ENCODE measurements around the gene VWC2L.

The VWC2L gene

DNA sequence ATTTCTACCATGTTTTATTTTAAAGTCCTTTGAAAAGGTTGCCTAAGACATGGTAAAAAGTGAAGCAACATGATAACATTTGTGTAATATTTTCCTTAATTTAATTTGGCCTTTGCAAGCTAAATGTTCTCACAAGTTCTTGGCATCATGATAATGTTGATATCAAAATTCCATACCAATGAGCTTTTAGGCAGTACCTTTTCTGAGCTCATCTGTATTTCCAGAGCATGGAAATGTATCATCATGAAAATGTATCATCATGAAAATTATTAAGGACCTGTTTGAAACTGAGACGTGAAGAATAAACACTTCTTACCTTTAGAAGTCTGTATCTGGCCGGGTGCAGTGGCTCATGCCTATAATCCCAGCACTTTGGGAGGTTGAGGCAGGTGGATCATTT lies 73.8 kb downstream of the VWC2L start:
- no peak overlapping the region for H3K4me3 ChIP-seq (ENCODE audit: insufficient read depth in 1 of 2, low read depth in 1 of 2, low read length in 2 of 2)
- no peak overlapping the region for H2AFZ ChIP-seq (ENCODE audit: low read depth, low read length)
- H2BK12ac ChIP-seq (ENCODE audit: low read length in 2 of 2), result no peak overlapping the region
- H3K79me1 ChIP-seq (replicated peaks; ENCODE audit: low read length, poor library complexity, severe bottlenecking), result no peaks in the 10 kb centered on the region
- H2BK120ac ChIP-seq (ENCODE audit: low read depth, low read length), result no peak overlapping the region
- no peak for DNase-seq
- no peak overlapping the region for H4K91ac ChIP-seq (ENCODE audit: low read length)
- H3K9ac ChIP-seq (ENCODE audit: low read length), result no peak overlapping the region
- no peaks in the 10 kb centered on the region for H3K27me3 ChIP-seq (ENCODE audit: control insufficient read depth in 1 of 2, insufficient read depth in 1 of 2, low read length in 2 of 2)
- H3K9me3 ChIP-seq (ENCODE audit: control insufficient read depth, low read length), result no peaks in the 10 kb centered on the region
- no peak overlapping the region for H3K4me2 ChIP-seq (ENCODE audit: low read length, poor library complexity, severe bottlenecking)
- no peak overlapping the region for H3K18ac ChIP-seq (ENCODE audit: low read depth in 1 of 2, low read length in 2 of 2)
- no peaks in the 10 kb centered on the region for H3K4me1 ChIP-seq (ENCODE audit: control insufficient read depth, insufficient read depth, low read depth, low read length)
- no peak overlapping the region for H2AK5ac ChIP-seq (ENCODE audit: low read length, severe bottlenecking)
- no peaks in the 10 kb centered on the region for H3K36me3 ChIP-seq (ENCODE audit: control insufficient read depth in 1 of 2, insufficient read depth in 2 of 2, low read depth in 1 of 2, low read length in 2 of 2)
- WGBS, result 94% methylated on average over 2 of the region's 2 CpGs
- no peak overlapping the region for H3K27ac ChIP-seq (ENCODE audit: low read length, poor library complexity, severe bottlenecking)
- H3K14ac ChIP-seq (ENCODE audit: low read length in 2 of 2), result no peak overlapping the region
- no peak overlapping the region for H4K8ac ChIP-seq (ENCODE audit: low read length)
- no peak overlapping the region for H2BK5ac ChIP-seq (ENCODE audit: low read depth, low read length, poor library complexity, severe bottlenecking)
- no peak overlapping the region for H3K23ac ChIP-seq (ENCODE audit: low read length in 2 of 2)
- no peak overlapping the region for H3K4ac ChIP-seq (ENCODE audit: low read depth in 1 of 2, low read length in 2 of 2)
- no peak overlapping the region for H2BK15ac ChIP-seq (ENCODE audit: low read depth, poor library complexity, severe bottlenecking)

DNA sequence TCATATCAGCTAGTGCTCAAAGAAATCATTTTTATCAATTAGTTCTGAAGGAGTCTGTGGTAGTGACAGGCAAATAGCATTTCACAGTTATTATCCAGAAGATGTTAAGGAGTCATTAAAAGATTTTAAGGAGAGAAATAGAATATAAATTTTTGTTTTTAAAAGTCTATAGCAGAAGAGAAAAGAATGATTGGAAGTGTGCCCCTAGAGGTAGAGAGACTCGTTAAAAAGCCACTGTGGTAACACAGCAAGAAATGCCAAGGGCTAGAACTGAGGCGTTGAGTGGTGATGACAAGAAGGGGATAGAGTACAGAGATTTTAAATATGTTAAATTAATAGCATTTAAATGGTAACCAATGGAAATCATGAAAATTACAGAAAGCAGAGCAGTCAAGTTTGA lies 78.3 kb downstream of the VWC2L start:
- Histone ChIP-seq H2BK120ac (ENCODE audit: low read depth, low read length) (no peak overlapping the region), H2BK15ac (ENCODE audit: low read depth, poor library complexity, severe bottlenecking) (no peak overlapping the region), H2AK5ac (ENCODE audit: low read length, severe bottlenecking) (no peak overlapping the region), H3K14ac (ENCODE audit: low read length in 2 of 2) (no peak overlapping the region), H2BK12ac (ENCODE audit: low read length in 2 of 2) (no peak overlapping the region), H2AFZ (ENCODE audit: low read depth, low read length) (no peak overlapping the region), H2BK5ac (ENCODE audit: low read depth, low read length, poor library complexity, severe bottlenecking) (no peak overlapping the region), H3K36me3 (ENCODE audit: control insufficient read depth in 1 of 2, insufficient read depth in 2 of 2, low read depth in 1 of 2, low read length in 2 of 2) (no peaks in the 10 kb centered on the region), H3K4ac (ENCODE audit: low read depth in 1 of 2, low read length in 2 of 2) (no peak overlapping the region), H3K4me1 (ENCODE audit: control insufficient read depth, insufficient read depth, low read depth, low read length) (no peaks in the 10 kb centered on the region), H3K18ac (ENCODE audit: low read depth in 1 of 2, low read length in 2 of 2) (no peak overlapping the region), H3K27me3 (ENCODE audit: control insufficient read depth in 1 of 2, insufficient read depth in 1 of 2, low read length in 2 of 2) (no peaks in the 10 kb centered on the region), H3K27ac (ENCODE audit: low read length, poor library complexity, severe bottlenecking) (no peak overlapping the region), H4K8ac (ENCODE audit: low read length) (no peak overlapping the region), H3K79me1 (replicated peaks; ENCODE audit: low read length, poor library complexity, severe bottlenecking) (no peaks in the 10 kb centered on the region), H3K4me3 (ENCODE audit: insufficient read depth in 1 of 2, low read depth in 1 of 2, low read length in 2 of 2) (no peak overlapping the region), H3K23ac (ENCODE audit: low read length in 2 of 2) (no peak overlapping the region), H3K9me3 (ENCODE audit: control insufficient read depth, low read length) (peaks cover 6% of the 10 kb centered on the region), H4K91ac (ENCODE audit: low read length) (no peak overlapping the region), H3K4me2 (ENCODE audit: low read length, poor library complexity, severe bottlenecking) (no peak overlapping the region), H3K9ac (ENCODE audit: low read length) (no peak overlapping the region)
- no peak for DNase-seq
- WGBS, result 62% methylated on average over 1 of the region's 2 CpGs

DNA sequence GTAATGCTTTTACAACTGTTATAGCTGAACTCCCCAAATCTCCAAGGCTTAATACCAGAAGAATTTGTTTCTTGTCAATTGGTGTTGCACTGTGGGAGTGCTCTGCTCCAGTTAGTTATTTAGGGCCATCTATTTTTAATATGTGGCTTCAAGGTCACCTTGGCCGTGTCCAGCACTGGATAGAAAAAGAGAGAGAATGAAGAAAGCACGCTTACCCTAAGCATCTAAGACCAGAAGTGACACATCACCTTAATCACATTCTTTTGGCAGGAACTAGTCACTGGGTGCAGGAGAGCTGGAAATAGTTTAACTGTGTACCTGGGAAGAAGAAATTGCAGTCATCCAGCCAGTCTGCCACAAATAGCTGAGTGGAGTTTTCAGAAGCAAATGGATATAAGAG lies 78.8 kb downstream of the VWC2L start:
- Histone ChIP-seq H3K4me3 (ENCODE audit: insufficient read depth in 1 of 2, low read depth in 1 of 2, low read length in 2 of 2) (no peak overlapping the region), H3K27ac (ENCODE audit: low read length, poor library complexity, severe bottlenecking) (no peak overlapping the region), H3K79me1 (replicated peaks; ENCODE audit: low read length, poor library complexity, severe bottlenecking) (no peaks in the 10 kb centered on the region), H3K14ac (ENCODE audit: low read length in 2 of 2) (no peak overlapping the region), H3K36me3 (ENCODE audit: control insufficient read depth in 1 of 2, insufficient read depth in 2 of 2, low read depth in 1 of 2, low read length in 2 of 2) (no peaks in the 10 kb centered on the region), H3K4ac (ENCODE audit: low read depth in 1 of 2, low read length in 2 of 2) (no peak overlapping the region), H3K27me3 (ENCODE audit: control insufficient read depth in 1 of 2, insufficient read depth in 1 of 2, low read length in 2 of 2) (no peaks in the 10 kb centered on the region), H2BK5ac (ENCODE audit: low read depth, low read length, poor library complexity, severe bottlenecking) (no peak overlapping the region), H3K23ac (ENCODE audit: low read length in 2 of 2) (no peak overlapping the region), H2AK5ac (ENCODE audit: low read length, severe bottlenecking) (no peak overlapping the region), H3K4me2 (ENCODE audit: low read length, poor library complexity, severe bottlenecking) (no peak overlapping the region), H3K4me1 (ENCODE audit: control insufficient read depth, insufficient read depth, low read depth, low read length) (no peaks in the 10 kb centered on the region), H3K18ac (ENCODE audit: low read depth in 1 of 2, low read length in 2 of 2) (no peak overlapping the region), H3K9ac (ENCODE audit: low read length) (no peak overlapping the region), H4K8ac (ENCODE audit: low read length) (no peak overlapping the region), H2BK15ac (ENCODE audit: low read depth, poor library complexity, severe bottlenecking) (no peak overlapping the region), H3K9me3 (ENCODE audit: control insufficient read depth, low read length) (peaks cover 6% of the 10 kb centered on the region), H2BK12ac (ENCODE audit: low read length in 2 of 2) (no peak overlapping the region), H4K91ac (ENCODE audit: low read length) (no peak overlapping the region), H2AFZ (ENCODE audit: low read depth, low read length) (no peak overlapping the region), H2BK120ac (ENCODE audit: low read depth, low read length) (no peak overlapping the region)
- DNase-seq, result no peak
- no CpG with 5 or more reads among the region's 2 CpGs for WGBS

DNA sequence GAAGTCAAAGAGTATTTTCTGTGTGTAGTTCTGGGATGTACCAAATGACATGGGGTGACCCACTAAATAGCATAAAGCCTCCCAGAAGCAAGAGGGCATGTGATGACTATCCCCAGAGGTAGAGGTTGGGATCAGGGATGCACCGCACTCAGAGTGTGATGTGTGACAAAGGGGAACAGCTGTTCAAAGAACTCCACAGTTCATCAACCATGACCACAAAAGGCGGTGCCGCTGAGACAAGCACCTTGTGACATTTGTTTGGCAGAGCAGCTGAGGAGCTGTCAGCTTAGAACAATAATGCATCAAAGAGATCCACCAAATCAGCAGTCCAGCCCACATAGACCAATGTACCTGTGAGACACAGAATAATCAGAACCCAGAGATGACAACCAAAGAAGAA lies 81.3 kb downstream of the VWC2L start:
- no peak overlapping the region for H3K9ac ChIP-seq (ENCODE audit: low read length)
- H3K27me3 ChIP-seq (ENCODE audit: control insufficient read depth in 1 of 2, insufficient read depth in 1 of 2, low read length in 2 of 2), result no peaks in the 10 kb centered on the region
- H3K4ac ChIP-seq (ENCODE audit: low read depth in 1 of 2, low read length in 2 of 2), result no peak overlapping the region
- no peak overlapping the region for H4K91ac ChIP-seq (ENCODE audit: low read length)
- no peaks in the 10 kb centered on the region for H3K36me3 ChIP-seq (ENCODE audit: control insufficient read depth in 1 of 2, insufficient read depth in 2 of 2, low read depth in 1 of 2, low read length in 2 of 2)
- no peak overlapping the region for H2BK12ac ChIP-seq (ENCODE audit: low read length in 2 of 2)
- no peaks in the 10 kb centered on the region for H3K79me1 ChIP-seq (replicated peaks; ENCODE audit: low read length, poor library complexity, severe bottlenecking)
- H2BK15ac ChIP-seq (ENCODE audit: low read depth, poor library complexity, severe bottlenecking), result no peak overlapping the region
- H2AFZ ChIP-seq (ENCODE audit: low read depth, low read length), result no peak overlapping the region
- H3K14ac ChIP-seq (ENCODE audit: low read length in 2 of 2), result no peak overlapping the region
- no peak overlapping the region for H3K18ac ChIP-seq (ENCODE audit: low read depth in 1 of 2, low read length in 2 of 2)
- H2BK5ac ChIP-seq (ENCODE audit: low read depth, low read length, poor library complexity, severe bottlenecking), result no peak overlapping the region
- H3K23ac ChIP-seq (ENCODE audit: low read length in 2 of 2), result no peak overlapping the region
- no peak overlapping the region for H2AK5ac ChIP-seq (ENCODE audit: low read length, severe bottlenecking)
- H3K9me3 ChIP-seq (ENCODE audit: control insufficient read depth, low read length), result peaks cover 6% of the 10 kb centered on the region
- no peak overlapping the region for H4K8ac ChIP-seq (ENCODE audit: low read length)
- H3K27ac ChIP-seq (ENCODE audit: low read length, poor library complexity, severe bottlenecking), result no peak overlapping the region
- H3K4me2 ChIP-seq (ENCODE audit: low read length, poor library complexity, severe bottlenecking), result no peak overlapping the region
- no peak overlapping the region for H2BK120ac ChIP-seq (ENCODE audit: low read depth, low read length)
- no peak for DNase-seq
- 100% methylated on average over 3 of the region's 3 CpGs for WGBS
- H3K4me3 ChIP-seq (ENCODE audit: insufficient read depth in 1 of 2, low read depth in 1 of 2, low read length in 2 of 2), result no peak overlapping the region
- no peaks in the 10 kb centered on the region for H3K4me1 ChIP-seq (ENCODE audit: control insufficient read depth, insufficient read depth, low read depth, low read length)

All from mesenchymal stem cell (in vitro differentiated cells and primary cell).